Common myeloid progenitor, CD34-positive (primary cell): ENCODE data around the gene TBC1D22A.

Experiments used
- CTCF ChIA-PET: fragments of 350-600 bp; sonication (Branson Sonifier 250); formaldehyde crosslinking; loops from one replicate; lab custom pipeline; 2021; ENCODE audit warnings: antibody characterized with exemption; lab: Charles Lee
- POLR2A ChIA-PET: fragments of 350-600 bp; sonication (Branson Sonifier 250); formaldehyde crosslinking; loops from one replicate; lab custom pipeline; 2021; ENCODE audit warnings: antibody characterized with exemption; lab: Charles Lee
- DNase-seq, 3 donors: peaks; one replicate each; pipeline versions ENCODE4 v3.0.0 to v3.0.0-alpha.2; 2013
- H3K27ac ChIP-seq, 2 experiments: 1 replicate in 1 of 2; 2 replicates in 1 of 2; pipeline ENCODE4 v1.7.0; 2013; ENCODE audit warnings: inconsistent platforms in 2 of 2, low read length in 2 of 2, mild to moderate bottlenecking in 2 of 2, low read depth in 1 of 2, moderate library complexity in 1 of 2; ENCODE audit not compliant: severe bottlenecking in 2 of 2, insufficient read depth in 1 of 2, poor library complexity in 1 of 2
- H3K27me3 ChIP-seq, 5 experiments: replicated peaks in 2 of 5; 1 replicate in 3 of 5; 2 replicates in 2 of 5; pipeline versions ENCODE4 v1.6.1 to v1.7.0; 2013; ENCODE audit warnings: low read length in 4 of 5, mild to moderate bottlenecking in 2 of 5, moderate library complexity in 2 of 5, inconsistent platforms in 1 of 5; ENCODE audit not compliant: insufficient read depth in 5 of 5, control insufficient read depth in 4 of 5
- H3K36me3 ChIP-seq, 4 experiments: 1 replicate in 2 of 4; 2 replicates in 2 of 4; pipeline versions ENCODE4 v1.6.1 to v1.7.0; 2013; ENCODE audit warnings: low read length in 3 of 4, control low read depth in 1 of 4, mild to moderate bottlenecking in 1 of 4; ENCODE audit not compliant: control insufficient read depth in 4 of 4, insufficient read depth in 4 of 4
- H3K4me1 ChIP-seq, 4 experiments: 1 replicate in 3 of 4; 2 replicates in 1 of 4; pipeline versions ENCODE4 v1.6.1 to v1.7.1; 2013; ENCODE audit warnings: low read length in 3 of 4, mild to moderate bottlenecking in 3 of 4, control low read depth in 1 of 4, inconsistent platforms in 1 of 4, moderate library complexity in 1 of 4; ENCODE audit not compliant: control insufficient read depth in 4 of 4, insufficient read depth in 4 of 4; ENCODE audit errors: control extremely low read depth in 1 of 4
- H3K4me3 ChIP-seq, 7 experiments: 1 replicate in 4 of 7; 2 replicates in 3 of 7; pipeline versions ENCODE4 v1.5.1 to v1.7.0; 2013; ENCODE audit warnings: mild to moderate bottlenecking in 7 of 7, low read length in 6 of 7, moderate library complexity in 6 of 7, inconsistent platforms in 2 of 7, low read depth in 2 of 7, control low read depth in 1 of 7; ENCODE audit not compliant: insufficient read depth in 4 of 7, control insufficient read depth in 1 of 7; ENCODE audit errors: extremely low read depth in 1 of 7
- H3K9me3 ChIP-seq, 5 experiments: 1 replicate in 4 of 5; 2 replicates in 1 of 5; pipeline versions ENCODE4 v1.6.1 to v1.7.1; 2013; ENCODE audit warnings: low read length in 4 of 5, mild to moderate bottlenecking in 2 of 5, inconsistent platforms in 1 of 5, low read depth in 1 of 5, moderate library complexity in 1 of 5; ENCODE audit not compliant: control insufficient read depth in 4 of 5, insufficient read depth in 2 of 5; ENCODE audit errors: control extremely low read depth in 1 of 5
- WGBS: methylation state at CpG from one replicate; pipeline ENCODE4 v1.1.5; 2013; ENCODE audit not compliant: insufficient coverage; 5-methylcytosine and 5-hydroxymethylcytosine counted together

Gene TBC1D22A

GRCh38 chr22:46834021-46834737 lies 71.7 kb downstream of the TBC1D22A start:
- no peak overlapping the region for H3K4me3 ChIP-seq
- no peak overlapping the region for H3K27ac ChIP-seq
- ChIA-PET POLR2A (no interaction called here), CTCF (interaction anchor here (0.5 to 2.8 kb wide), 3 partner anchors 8 to 1062 kb away, joined by 3 to 8 read pairs (median 3); no protein-coding TSS in a partner anchor)
- 100% methylated on average over 1 of the region's 1 CpG for WGBS
- H3K36me3 ChIP-seq = peaks cover 2 to 19% (median 12%) of the 10 kb centered on the region in 4 experiments
- no peaks in the 10 kb centered on the region for H3K4me1 ChIP-seq
- no peaks in the 10 kb centered on the region for H3K27me3 ChIP-seq
- DNase-seq = no peak
- H3K9me3 ChIP-seq = peaks cover 2 to 42% (median 19%) of the 10 kb centered on the region in 5 experiments

DNA sequence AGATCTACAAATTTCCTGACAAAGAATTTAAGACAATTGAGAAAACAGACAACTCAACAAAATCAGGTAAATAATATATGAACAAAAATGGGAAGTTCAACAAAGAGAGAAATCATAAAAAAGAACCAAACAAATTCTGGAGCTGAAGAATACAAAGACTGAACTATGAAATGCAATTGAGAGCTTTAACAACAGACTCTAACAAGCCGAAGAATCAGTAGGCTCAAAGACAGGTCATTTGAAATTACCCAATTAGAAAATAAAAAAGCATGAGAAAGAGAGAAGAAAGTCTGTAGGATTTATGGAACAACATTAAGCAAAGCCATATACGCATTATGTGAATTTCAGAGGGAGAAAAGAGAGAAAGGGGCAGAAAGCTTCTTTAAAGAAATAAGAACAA lies 72.8 kb downstream of the TBC1D22A start:
- Histone ChIP-seq H3K4me1 (no peaks in the 10 kb centered on the region), H3K27me3 (no peaks in the 10 kb centered on the region), H3K4me3 (peak overlapping the region in 1 of 7 experiments; percentile 6), H3K9me3 (peaks cover 2 to 42% (median 19%) of the 10 kb centered on the region in 5 experiments), H3K36me3 (peaks cover 2 to 19% (median 10%) of the 10 kb centered on the region in 4 experiments), H3K27ac (no peak overlapping the region)
- WGBS = no CpG with 5 or more reads among the region's 2 CpGs
- DNase-seq = no peak
- ChIA-PET CTCF (interaction anchor here (1.1 kb wide), 1 partner anchor 10 kb away, joined by 3 read pairs; no protein-coding TSS in a partner anchor), POLR2A (no interaction called here)

DNA sequence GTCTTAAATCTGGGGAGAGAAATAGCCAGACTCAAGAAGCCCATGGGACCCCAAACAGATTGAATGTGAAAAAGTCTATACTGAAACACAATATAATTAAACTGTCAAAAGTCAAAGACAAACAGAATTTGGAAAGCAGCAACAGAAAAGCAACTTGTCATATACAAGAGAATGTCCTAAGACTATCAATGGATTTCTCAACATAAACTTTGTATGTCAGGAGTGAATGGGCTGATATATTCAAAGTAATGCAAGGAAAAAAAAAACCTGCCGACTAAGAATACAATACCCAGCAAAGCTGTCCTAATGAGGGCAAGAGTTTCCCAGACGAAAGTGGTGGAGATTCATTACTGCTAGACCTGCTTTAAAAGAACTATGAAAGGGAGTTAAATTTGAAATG lies 73.2 kb downstream of the TBC1D22A start:
- peak overlapping the region in 1 of 7 experiments; percentile 6 for H3K4me3 ChIP-seq
- peaks cover 2 to 42% (median 19%) of the 10 kb centered on the region in 5 experiments for H3K9me3 ChIP-seq
- H3K4me1 ChIP-seq = no peaks in the 10 kb centered on the region
- H3K27me3 ChIP-seq = no peaks in the 10 kb centered on the region
- CTCF ChIA-PET = no interaction called here
- H3K27ac ChIP-seq = no peak overlapping the region
- DNase-seq = no peak
- H3K36me3 ChIP-seq = peaks cover 2 to 19% (median 10%) of the 10 kb centered on the region in 4 experiments
- POLR2A ChIA-PET = no interaction called here
- 100% methylated on average over 1 of the region's 2 CpGs for WGBS

DNA sequence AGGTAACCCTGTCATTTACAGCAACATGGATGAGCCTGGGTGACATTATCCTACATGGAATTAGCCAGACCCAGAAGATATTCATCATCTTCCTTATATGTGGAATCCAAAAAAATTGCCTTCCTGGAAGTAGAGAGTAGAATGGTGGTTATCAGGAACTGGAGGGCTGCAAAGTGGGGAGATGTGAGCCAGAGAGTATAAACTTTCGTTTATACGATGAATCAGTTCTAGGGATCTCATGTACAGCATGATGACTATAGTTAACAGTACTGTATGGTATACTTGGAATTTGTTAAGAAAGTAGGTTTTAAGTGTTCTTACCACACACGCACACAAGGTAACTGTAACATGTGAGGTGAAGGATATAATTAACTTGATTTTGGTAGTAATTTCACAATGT lies 79.1 kb downstream of the TBC1D22A start:
- 93% methylated on average over 2 of the region's 3 CpGs for WGBS
- Histone ChIP-seq H3K4me3 (no peak overlapping the region), H3K27me3 (no peaks in the 10 kb centered on the region), H3K36me3 (peaks cover 0 to 7% (median 0%) of the 10 kb centered on the region in 4 experiments), H3K4me1 (peaks cover 0 to under 1% (median 0%) of the 10 kb centered on the region in 4 experiments), H3K9me3 (peaks cover 0 to 10% (median 1%) of the 10 kb centered on the region in 5 experiments), H3K27ac (no peak overlapping the region)
- CTCF ChIA-PET = interaction anchor here (2.1 kb wide), 1 partner anchor 9 kb away, joined by 8 read pairs; no protein-coding TSS in a partner anchor
- POLR2A ChIA-PET = no interaction called here
- DNase-seq = no peak

DNA sequence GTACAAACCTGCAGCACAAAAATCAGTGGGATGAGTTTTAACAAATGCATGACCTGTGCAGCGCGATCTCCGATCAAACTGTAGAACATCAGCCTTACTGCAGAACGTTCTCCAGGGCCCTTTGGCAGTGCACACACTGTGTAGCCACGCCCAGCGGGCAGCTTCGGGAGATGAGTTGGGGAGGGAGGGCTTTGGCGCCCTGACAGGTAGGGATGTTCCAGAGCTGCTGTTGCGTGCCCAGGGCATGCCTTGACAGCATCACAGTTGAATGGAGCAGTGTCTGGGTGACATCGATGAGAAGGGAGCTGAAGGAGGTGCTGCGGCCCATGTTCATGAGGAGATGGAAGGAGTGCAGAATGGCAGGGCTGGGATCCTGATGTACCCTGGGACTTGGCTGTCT lies 80.2 kb downstream of the TBC1D22A start:
- Histone ChIP-seq H3K4me3 (no peak overlapping the region), H3K36me3 (peaks cover 0 to 11% (median 2%) of the 10 kb centered on the region in 4 experiments), H3K9me3 (peaks cover 0 to 4% (median 0%) of the 10 kb centered on the region in 5 experiments), H3K27me3 (no peaks in the 10 kb centered on the region), H3K27ac (no peak overlapping the region), H3K4me1 (peaks cover 0 to 10% (median 2%) of the 10 kb centered on the region in 4 experiments)
- 96% methylated on average over 10 of the region's 11 CpGs for WGBS
- ChIA-PET POLR2A (no interaction called here), CTCF (interaction anchor here (2.1 kb wide), 1 partner anchor 10 kb away, joined by 8 read pairs; no protein-coding TSS in a partner anchor)
- no peak for DNase-seq

GRCh38 chr22:46843821-46844255 lies 81.4 kb downstream of the TBC1D22A start:
- 97% methylated on average over 9 of the region's 10 CpGs for WGBS
- Histone ChIP-seq H3K36me3 (peaks cover 0 to 11% (median 2%) of the 10 kb centered on the region in 4 experiments), H3K27me3 (no peaks in the 10 kb centered on the region), H3K9me3 (peaks cover 0 to 2% (median 0%) of the 10 kb centered on the region in 5 experiments), H3K27ac (no peak overlapping the region), H3K4me3 (no peak overlapping the region), H3K4me1 (peaks cover 0 to 10% (median 2%) of the 10 kb centered on the region in 4 experiments)
- ChIA-PET POLR2A (no interaction called here), CTCF (interaction anchor here (2.1 kb wide), 1 partner anchor 11 kb away, joined by 8 read pairs; no protein-coding TSS in a partner anchor)
- no peak for DNase-seq
